MM.1S (cell line): ENCODE results near the gene NXF2.
"Not testable (repeated sequence)": the region's sequence is repeated elsewhere in the genome, so short reads cannot be mapped to it uniquely, and the experiment has no call there.

Experiments
- DNase-seq: peaks from one replicate; pipeline ENCODE4 v3.0.0-alpha.2; 2015
- H2AFZ ChIP-seq: fragments of 300-600 bp; sonication (generic); 2 replicates; pipeline ENCODE4 v1.6.0; 2016; ENCODE audit warnings: antibody characterized with exemption, low read length
- H3F3A ChIP-seq: fragments of 300-600 bp; sonication (generic); 2 replicates; pipeline ENCODE4 v1.6.1; 2016; ENCODE audit warnings: mild to moderate bottlenecking, antibody characterized with exemption, low read length, moderate library complexity, mixed read lengths; ENCODE audit not compliant: insufficient read depth
- H3K27ac ChIP-seq: fragments of 300-600 bp; sonication (generic); 2 replicates; pipeline ENCODE4 v1.5.1; 2016; ENCODE audit warnings: mild to moderate bottlenecking, low read length
- H3K27me3 ChIP-seq: fragments of 300-600 bp; sonication (generic); replicated peaks from 2 replicates; pipeline ENCODE4 v1.6.0; 2016; ENCODE audit warnings: low read length; ENCODE audit not compliant: insufficient read depth
- H3K36me3 ChIP-seq: fragments of 300-600 bp; sonication (generic); replicated peaks from 2 replicates; pipeline ENCODE4 v1.6.1; 2016; ENCODE audit warnings: mild to moderate bottlenecking, low read length, mixed read lengths; ENCODE audit not compliant: insufficient read depth
- H3K4me1 ChIP-seq: fragments of 300-600 bp; sonication (generic); 2 replicates; pipeline ENCODE4 v1.6.1; 2016; ENCODE audit warnings: low read length, mixed read lengths
- H3K4me2 ChIP-seq: fragments of 300-600 bp; sonication (generic); 2 replicates; pipeline ENCODE4 v1.6.0; 2016; ENCODE audit warnings: low read depth, low read length
- H3K4me3 ChIP-seq: fragments of 300-600 bp; sonication (generic); 2 replicates; pipeline ENCODE4 v1.5.1; 2016; ENCODE audit warnings: low read length, mixed read lengths
- H3K79me2 ChIP-seq: fragments of 300-600 bp; sonication (generic); 2 replicates; pipeline ENCODE4 v1.6.1; 2016; ENCODE audit warnings: mixed run types, low read length, mixed read lengths
- H3K9ac ChIP-seq: fragments of 300-600 bp; sonication (generic); 2 replicates; pipeline ENCODE4 v1.6.1; 2016; ENCODE audit warnings: low read length, mixed read lengths
- H3K9me2 ChIP-seq: fragments of 300-600 bp; sonication (generic); replicated peaks from 2 replicates; pipeline ENCODE4 v1.6.1; 2016; ENCODE audit warnings: mild to moderate bottlenecking, low read length, mixed read lengths; ENCODE audit not compliant: insufficient read depth
- H3K9me3 ChIP-seq: fragments of 300-600 bp; sonication (generic); replicated peaks from 2 replicates; pipeline ENCODE4 v1.6.1; 2016; ENCODE audit warnings: mild to moderate bottlenecking, low read length, mixed read lengths; ENCODE audit not compliant: insufficient read depth
- H4K20me1 ChIP-seq: fragments of 300-600 bp; sonication (generic); 2 replicates; pipeline ENCODE4 v1.6.1; 2016; ENCODE audit warnings: mild to moderate bottlenecking, low read length, moderate library complexity, mixed read lengths; ENCODE audit not compliant: insufficient read depth

The NXF2 gene, protein sequence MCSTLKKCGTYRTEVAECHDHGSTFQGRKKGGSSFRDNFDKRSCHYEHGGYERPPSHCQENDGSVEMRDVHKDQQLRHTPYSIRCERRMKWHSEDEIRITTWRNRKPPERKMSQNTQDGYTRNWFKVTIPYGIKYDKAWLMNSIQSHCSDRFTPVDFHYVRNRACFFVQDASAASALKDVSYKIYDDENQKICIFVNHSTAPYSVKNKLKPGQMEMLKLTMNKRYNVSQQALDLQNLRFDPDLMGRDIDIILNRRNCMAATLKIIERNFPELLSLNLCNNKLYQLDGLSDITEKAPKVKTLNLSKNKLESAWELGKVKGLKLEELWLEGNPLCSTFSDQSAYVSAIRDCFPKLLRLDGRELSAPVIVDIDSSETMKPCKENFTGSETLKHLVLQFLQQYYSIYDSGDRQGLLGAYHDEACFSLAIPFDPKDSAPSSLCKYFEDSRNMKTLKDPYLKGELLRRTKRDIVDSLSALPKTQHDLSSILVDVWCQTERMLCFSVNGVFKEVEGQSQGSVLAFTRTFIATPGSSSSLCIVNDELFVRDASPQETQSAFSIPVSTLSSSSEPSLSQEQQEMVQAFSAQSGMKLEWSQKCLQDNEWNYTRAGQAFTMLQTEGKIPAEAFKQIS

DNA sequence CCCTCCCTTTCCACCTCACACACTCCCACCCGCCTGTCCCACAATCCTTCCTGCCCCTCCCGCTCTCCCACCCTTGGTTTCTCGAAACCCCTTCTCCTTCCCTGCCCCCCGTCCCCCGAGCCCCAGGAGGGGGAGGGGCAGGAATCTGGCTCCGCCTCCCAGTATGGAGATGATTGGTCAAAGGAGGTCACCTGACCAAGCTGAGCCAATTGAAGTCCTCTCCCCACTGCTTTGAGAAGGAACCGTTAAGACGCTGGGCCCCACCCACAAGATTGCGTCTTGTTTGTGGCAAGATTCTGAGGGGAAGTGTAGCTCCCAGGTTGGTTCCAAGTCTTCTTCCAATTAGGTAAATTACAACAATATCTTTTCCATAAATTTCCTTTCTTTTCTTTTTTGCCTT is at the start of gene NXF2:
Gene NXF2, plus strand, starts transcription at position 275 of the 400 bp plus-strand sequence. CDS start 59,912 bp downstream, outside the sequence.
- not testable (repeated sequence) for H3F3A ChIP-seq, H3K9ac ChIP-seq, H3K9me3 ChIP-seq, H3K4me2 ChIP-seq, H3K27ac ChIP-seq, DNase-seq, H3K9me2 ChIP-seq, H4K20me1 ChIP-seq, H3K4me1 ChIP-seq, H3K27me3 ChIP-seq, H3K79me2 ChIP-seq, H3K4me3 ChIP-seq, H3K36me3 ChIP-seq, H2AFZ ChIP-seq

DNA sequence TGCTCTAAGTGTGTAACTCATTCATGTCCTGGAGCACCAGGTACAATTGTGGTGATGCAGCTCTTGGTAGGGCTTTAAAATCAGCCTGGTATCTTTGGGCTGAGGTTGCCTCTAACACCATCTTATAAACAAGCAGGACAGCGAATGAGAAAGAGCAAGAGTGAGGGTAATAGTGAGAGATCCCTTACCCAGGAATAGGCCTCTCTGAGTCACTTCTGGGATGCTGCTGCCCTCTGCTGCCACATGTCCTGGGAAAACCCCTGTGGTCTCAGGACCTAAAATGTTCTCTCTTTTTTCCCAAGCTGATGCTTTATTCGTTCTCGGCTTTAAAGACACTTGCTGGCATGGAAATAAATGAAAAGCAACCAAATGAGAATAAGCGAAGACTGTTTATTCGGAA is 39.0 kb upstream of the NXF2 start:
- not testable (repeated sequence) for H3K27ac ChIP-seq, H3K9me3 ChIP-seq, H3K36me3 ChIP-seq, H2AFZ ChIP-seq, H3K4me3 ChIP-seq, H3F3A ChIP-seq, H3K27me3 ChIP-seq, DNase-seq, H4K20me1 ChIP-seq, H3K4me1 ChIP-seq, H3K9ac ChIP-seq, H3K4me2 ChIP-seq, H3K9me2 ChIP-seq, H3K79me2 ChIP-seq

DNA sequence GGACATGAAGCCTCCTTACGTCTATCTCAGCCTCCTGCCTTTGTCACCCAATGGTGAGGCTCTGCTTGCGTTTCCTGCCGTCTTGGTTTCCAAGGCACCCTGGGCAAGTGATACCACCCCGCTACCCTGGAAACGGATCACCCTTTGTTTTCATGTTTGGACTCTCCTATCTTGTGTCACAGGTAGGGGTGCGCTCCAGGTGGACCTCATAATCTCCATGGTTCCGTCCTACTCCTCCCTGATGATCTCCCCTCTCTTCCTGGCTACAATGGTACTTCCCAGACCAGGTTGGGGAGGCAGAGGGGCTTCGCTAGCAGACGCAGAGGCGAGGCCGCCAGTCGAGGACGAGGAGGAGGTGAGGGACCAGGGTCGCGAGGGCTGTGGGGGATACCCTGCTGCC is 32.0 kb upstream of the NXF2 start, which contains the start of gene TCP11X1:
Gene TCP11X1, plus strand, starts transcription at position 316 of the 400 bp plus-strand sequence.
- not testable (repeated sequence) for H4K20me1 ChIP-seq, H3K27ac ChIP-seq, H3K27me3 ChIP-seq, H2AFZ ChIP-seq, H3K4me1 ChIP-seq, H3K9ac ChIP-seq, H3K4me3 ChIP-seq, H3K36me3 ChIP-seq, H3K9me2 ChIP-seq, H3K4me2 ChIP-seq, H3K79me2 ChIP-seq, DNase-seq, H3F3A ChIP-seq, H3K9me3 ChIP-seq

DNA sequence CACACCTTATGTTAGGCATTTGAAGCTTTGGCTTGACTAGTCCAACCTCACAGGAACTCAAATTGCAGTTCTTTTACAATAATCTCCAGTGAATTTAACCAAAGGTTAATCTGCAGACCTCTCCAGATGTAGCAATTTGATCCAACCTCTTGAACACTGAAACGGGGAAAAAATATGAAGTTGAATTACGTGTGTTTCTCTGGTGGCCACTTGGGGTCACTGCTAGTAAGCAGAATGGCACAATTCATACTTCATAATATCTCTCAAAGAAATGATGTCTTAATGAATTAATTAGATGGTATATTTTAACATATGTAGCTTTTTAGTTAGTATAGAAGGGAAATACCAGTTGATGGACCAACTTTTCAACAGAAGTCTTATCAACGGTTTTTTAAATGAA is 30.5 kb upstream of the NXF2 start:
- H3K36me3 ChIP-seq, H3K4me2 ChIP-seq, H3F3A ChIP-seq, H2AFZ ChIP-seq, H3K9ac ChIP-seq, H3K27ac ChIP-seq, H3K79me2 ChIP-seq, DNase-seq, H3K27me3 ChIP-seq, H3K9me2 ChIP-seq, H4K20me1 ChIP-seq, H3K4me1 ChIP-seq, H3K9me3 ChIP-seq, H3K4me3 ChIP-seq: not testable (repeated sequence)

DNA sequence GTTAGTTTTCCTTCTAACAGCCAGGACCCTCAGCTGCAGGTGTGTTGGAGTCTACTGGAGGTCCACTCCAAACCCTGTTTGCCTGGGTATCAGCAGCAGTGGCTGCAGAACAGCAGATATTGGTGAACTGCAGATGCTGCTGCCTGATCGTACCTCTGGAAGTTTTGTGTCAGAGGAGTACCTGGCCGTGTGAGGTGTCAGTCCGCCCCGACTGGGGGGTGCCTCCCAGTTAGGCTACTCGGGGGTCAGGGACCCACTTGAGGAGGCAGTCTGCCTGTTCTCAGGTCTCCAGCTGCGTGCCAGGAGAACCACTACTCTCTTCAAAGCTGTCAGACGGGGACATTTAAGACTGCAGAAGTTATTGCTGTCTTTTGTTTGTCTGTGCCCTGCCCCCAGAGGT is 11.3 kb upstream of the NXF2 start:
- not testable (repeated sequence) for H2AFZ ChIP-seq, H3K36me3 ChIP-seq, H3K4me1 ChIP-seq, DNase-seq, H3K9me2 ChIP-seq, H4K20me1 ChIP-seq, H3K9me3 ChIP-seq, H3K9ac ChIP-seq, H3K27ac ChIP-seq, H3K79me2 ChIP-seq, H3K27me3 ChIP-seq, H3F3A ChIP-seq, H3K4me2 ChIP-seq, H3K4me3 ChIP-seq

DNA sequence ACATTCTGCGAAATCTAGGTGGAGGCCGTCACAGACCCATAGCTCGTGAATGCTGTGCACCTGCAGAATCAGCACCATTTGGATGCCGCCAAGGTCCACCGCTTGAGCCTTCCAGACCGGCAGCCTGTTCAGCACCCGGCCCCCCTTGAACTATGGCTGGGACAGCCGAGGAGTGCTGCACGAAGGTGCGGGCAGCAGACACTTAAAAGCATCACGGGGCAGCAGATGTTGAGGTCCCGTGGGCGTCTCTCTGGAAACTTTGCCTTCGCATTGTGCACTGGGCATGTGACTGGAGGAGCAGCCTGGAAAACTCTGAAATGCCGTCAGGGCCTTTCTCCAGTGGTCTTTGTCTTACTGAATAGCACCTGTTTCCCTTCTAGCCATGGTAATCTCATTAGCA is 6.7 kb upstream of the NXF2 start:
- H3K4me1 ChIP-seq, H3K9me2 ChIP-seq, H4K20me1 ChIP-seq, H3K79me2 ChIP-seq, H3K27me3 ChIP-seq, H3F3A ChIP-seq, H3K9me3 ChIP-seq, H3K4me2 ChIP-seq, H3K36me3 ChIP-seq, H3K27ac ChIP-seq, DNase-seq, H2AFZ ChIP-seq, H3K9ac ChIP-seq, H3K4me3 ChIP-seq: not testable (repeated sequence)

DNA sequence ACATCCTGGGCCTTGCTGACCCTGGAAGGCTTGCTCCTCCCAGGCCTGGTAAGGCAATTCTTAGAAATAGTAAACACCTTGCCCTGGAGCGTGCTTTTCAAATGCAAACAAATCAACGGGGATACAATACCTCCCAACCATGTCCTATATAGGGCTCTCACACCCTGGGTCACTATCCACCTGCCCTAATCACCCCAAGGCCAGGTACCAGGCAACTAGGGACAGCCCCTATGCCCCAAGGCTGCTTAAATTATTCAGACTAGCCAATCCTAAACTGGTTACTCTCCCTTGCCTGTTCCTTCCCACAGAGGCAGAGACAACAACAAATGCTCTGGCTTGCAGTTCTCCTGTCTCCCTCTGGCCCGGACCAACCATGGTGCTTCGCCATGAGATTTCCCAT is 25.3 kb downstream of the NXF2 start:
- H3F3A ChIP-seq, H3K9ac ChIP-seq, H3K79me2 ChIP-seq, H3K4me2 ChIP-seq, H3K27me3 ChIP-seq, H3K9me3 ChIP-seq, H3K27ac ChIP-seq, H3K4me1 ChIP-seq, DNase-seq, H3K36me3 ChIP-seq, H3K9me2 ChIP-seq, H4K20me1 ChIP-seq, H2AFZ ChIP-seq, H3K4me3 ChIP-seq: not testable (repeated sequence)
